HPDE6-E6E7 (cell line): ENCODE results near the gene MBD4.

Experiments used
- DNase-seq: peaks from one replicate; pipeline ENCODE4 v3.0.0; 2011; ENCODE audit warnings: missing footprints; ENCODE audit errors: extremely low spot score

MBD4 gene

GRCh38 chr3:129382366-129382765 is 57.4 kb downstream of the MBD4 start:
- DNase-seq, result no peak
